Stimulated activated CD4-positive, alpha-beta T cell treated with anti-CD3 and anti-CD28 coated beads, Interleukin-1b, Interleukin-23, amount 100 ng/mL, for 1 hour (primary cell): ENCODE data around the gene PLXDC1.
A peak's percentile ranks its signal among the peaks of the same experiment; 100 is the strongest.
"Not testable (repeated sequence)": the region's sequence is repeated elsewhere in the genome, so short reads cannot be mapped to it uniquely, and the experiment has no call there.

ENCODE experiments used
- DNase-seq, 2 donors: peaks; one replicate each; pipeline ENCODE4 v3.0.0-alpha.2; 2020; ENCODE audit warnings: low read depth in 2 of 2

Gene PLXDC1

GRCh38 chr17:39155654-39156053 is 4.2 kb upstream of the PLXDC1 start:
- no peak for DNase-seq

- DNase-seq: peak; percentile 86 to 95
Observed at GRCh38 chr17:39153599-39154051, 2.2 kb upstream of the PLXDC1 start.

DNA sequence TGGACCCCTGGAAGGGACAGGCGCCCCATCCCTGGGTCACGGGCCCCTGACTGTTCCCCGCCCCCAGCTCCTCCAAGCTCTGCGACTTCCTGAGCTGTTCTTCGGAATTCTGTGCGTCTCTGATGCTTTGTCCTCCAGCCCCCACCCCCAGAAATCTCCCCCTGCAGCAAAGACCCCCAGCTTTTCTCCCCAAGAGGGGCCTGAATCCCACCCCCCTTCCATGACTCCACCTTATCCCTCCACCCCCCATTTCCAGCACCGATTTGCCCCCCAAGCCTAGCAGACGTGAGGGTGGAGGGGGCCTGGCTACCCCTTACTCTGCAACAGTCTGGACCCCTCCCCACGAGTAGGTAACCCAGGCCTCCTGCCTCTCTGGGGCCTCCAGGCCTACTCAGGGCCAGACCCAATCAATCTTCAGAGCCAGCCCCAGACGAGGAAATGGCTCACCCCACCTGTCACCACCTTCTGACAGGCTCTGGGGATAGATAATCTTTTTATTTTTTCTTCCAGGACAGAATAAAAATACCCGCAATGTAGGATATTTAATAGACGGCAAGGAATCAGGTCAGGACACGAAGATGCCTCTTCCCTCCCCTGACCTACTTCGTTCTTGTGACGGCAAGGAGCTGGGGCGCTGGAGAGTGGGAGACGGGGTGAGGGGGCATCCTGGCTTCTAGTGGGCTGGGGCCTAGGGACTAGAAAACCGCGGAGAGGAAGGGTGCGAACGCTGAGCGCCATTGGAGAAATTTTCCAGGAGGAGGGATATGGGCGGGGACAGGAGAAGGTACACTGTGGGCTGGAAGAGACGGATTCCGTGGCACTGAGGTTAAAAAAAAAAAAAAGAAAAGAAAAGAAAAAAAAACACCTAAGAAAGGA is 744 bp upstream of the PLXDC1 start:
- DNase-seq: no peak

DNA sequence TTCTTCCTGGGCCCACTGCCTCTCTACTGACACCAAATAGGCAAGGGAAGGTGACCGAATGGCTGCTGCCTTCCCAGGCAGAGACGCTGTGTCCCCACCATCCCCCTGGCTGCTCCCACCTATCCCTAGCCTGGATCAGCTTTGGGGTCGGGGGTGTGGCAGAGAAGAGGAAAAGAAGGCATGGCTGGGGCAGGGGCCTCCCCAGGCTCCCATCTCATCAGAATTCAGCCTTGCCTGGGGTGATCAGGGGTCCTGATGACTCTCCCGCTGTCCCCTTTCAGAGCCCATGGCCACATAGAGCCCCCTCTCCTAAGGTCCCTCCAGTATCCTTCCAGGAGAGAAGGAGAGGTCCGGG is 665 bp downstream of the PLXDC1 start:
- no peak for DNase-seq

- no peak for DNase-seq
Observed at GRCh38 chr17:39150104-39150634, 1.3 kb downstream of the PLXDC1 start.

GRCh38 chr17:39147221-39148185 is 3.9 kb downstream of the PLXDC1 start:
- DNase-seq: no peak

DNA sequence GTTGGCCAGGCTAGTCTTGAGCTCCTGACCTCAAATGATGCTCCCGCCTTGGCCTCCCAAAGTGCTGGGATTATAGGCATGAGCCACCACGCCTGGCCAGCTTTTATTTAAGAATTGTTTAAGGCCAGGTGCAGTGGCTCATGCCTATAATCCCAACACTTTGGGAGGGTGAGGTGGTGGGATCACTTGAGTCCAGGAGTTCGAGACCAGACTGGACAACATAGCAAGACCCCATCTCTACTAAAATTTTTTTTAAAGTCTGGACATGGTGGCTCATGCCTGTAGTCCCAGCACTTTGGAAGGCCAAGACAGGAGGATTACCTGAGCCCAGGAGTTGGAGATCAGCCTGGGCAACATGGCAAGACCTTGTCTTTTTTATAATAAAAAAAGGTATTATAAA is 5.2 kb downstream of the PLXDC1 start:
- no peak for DNase-seq

DNA sequence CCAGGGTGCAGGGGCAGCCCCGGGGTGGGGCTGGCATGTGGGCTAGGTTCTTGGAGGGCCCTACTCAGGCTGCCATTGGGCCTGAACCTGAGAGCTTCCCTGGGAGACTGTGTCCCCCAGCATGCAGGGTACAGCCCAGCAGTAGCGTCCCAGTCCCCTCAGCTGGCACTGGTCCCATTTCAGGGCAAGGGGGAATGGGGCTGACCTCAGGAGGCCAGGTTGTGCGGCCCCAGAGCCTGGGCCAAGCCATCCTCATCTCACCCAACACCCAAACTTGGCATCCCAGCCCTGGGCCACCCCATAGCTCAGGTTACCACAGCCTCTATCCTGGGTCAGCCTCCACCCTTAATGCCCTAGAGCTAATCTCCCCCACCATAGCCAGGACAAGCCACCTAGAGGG is 6.3 kb downstream of the PLXDC1 start:
- DNase-seq: no peak

GRCh38 chr17:39144416-39144840 is 7.0 kb downstream of the PLXDC1 start:
- no peak for DNase-seq

DNA sequence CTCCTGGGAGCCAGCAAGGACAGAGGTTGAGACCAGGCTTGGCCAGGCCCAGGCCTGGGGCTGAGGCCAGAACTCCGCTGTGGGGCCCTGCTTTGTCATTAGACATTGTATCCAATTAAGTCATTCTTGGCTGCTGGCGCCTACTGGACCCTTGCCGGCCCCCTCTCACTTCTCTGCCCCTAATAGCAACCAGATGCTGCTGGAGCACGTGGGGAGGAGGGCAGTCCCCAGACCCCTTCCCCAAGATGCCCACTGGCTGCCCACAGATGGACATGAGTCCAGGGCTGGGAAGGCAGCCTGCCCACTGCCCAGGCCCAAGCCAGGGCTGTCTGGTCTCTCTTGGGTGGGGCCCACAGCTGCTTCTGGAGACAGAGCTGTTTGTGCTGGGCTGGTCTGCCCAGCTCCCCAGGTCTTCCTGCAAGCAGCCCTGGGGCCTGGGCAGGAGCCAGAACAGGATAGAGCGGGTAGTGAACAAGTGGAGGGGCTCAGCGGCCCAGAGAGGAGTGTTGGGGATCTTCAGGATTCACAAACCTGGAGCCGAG is 7.8 kb downstream of the PLXDC1 start:
- DNase-seq: no peak

- no peak for DNase-seq
Observed at GRCh38 chr17:39141915-39142664, 9.3 kb downstream of the PLXDC1 start.

GRCh38 chr17:39141294-39141693 is 10.1 kb downstream of the PLXDC1 start:
- DNase-seq: no peak

- no peak for DNase-seq
Observed at GRCh38 chr17:39139561-39139960, 11.9 kb downstream of the PLXDC1 start.

DNA sequence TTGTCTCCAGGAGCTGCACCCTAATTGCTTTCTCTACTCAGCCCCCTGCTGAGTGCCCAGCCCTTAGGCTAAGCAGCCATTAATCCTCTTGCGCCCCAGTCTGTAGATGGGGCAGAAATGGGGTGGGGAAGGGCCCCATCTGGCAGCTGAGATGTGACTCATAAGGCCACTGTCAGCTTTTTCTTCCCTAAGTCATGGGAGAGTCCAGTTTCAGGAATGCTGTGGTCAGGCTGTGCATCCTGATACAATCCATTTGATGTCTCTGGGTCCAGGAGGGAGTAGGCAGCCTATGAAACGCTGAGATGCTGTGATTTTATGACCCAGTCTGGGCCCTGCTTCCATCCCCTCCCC is 12.3 kb downstream of the PLXDC1 start:
- DNase-seq: no peak

- DNase-seq: no peak
Observed at GRCh38 chr17:39138431-39139160, 12.8 kb downstream of the PLXDC1 start.

DNA sequence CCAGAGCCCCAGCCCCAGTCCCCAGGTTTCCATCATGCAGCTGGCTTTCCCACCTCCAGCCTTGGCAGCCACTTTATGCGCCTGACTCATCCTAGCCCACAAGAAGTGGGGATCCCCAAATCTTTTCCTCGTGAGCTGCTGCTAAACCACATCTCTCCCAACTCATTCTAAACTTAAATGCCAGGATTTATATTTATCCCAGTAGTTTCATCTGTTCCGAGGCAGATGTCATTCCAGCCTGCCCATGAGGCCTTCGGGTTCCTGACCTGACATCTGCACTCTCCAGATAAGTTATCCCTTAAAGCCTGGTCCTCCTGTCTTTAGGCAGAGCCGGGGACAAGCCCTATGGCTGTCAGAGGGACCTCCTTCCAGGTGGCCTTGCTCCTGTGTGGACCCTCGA is 16.6 kb downstream of the PLXDC1 start:
- no peak for DNase-seq

- DNase-seq: no peak
Observed at GRCh38 chr17:39132192-39132610, 19.2 kb downstream of the PLXDC1 start.

DNA sequence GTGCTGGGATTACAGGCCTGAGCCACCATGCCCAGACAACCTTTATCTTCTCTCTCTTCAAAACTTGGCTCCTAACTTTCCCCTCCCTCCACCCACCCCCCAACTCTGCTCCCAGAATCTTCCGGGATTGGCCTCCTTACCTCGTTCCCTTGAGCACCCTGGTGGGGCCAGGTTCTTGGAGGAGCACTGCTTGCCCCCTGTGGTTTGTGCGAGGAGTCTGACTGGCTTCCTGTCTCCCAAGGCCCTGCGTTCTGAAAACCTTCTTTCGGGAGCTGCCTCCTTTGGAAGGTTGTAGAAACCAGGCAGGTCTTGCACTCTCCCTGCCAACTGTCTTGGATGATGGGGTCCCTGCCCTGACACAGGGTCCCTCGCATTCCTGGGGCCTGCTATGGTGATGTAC is 19.8 kb downstream of the PLXDC1 start:
- DNase-seq: no peak

DNA sequence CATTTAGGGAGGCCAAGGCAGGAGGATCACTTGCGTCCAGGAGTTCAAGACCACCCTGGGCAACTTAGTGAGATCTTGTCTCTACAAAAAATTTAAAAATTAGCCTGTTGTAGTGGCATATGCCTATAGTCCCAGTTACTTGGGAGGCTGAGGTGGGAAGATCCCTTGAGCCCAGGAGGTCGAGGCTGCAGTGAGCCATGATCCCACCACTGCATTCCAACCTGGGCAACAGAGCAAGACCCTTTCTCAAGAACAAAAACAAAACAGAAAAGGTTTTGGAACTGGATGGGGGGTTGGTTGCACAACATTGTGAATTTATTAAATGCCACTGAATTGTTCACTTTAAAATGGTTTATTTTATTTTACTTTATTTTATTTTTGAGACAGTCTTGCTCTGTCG is 21.2 kb downstream of the PLXDC1 start:
- DNase-seq: no peak

GRCh38 chr17:39129544-39129943 is 21.9 kb downstream of the PLXDC1 start:
- DNase-seq: not testable (repeated sequence)

DNA sequence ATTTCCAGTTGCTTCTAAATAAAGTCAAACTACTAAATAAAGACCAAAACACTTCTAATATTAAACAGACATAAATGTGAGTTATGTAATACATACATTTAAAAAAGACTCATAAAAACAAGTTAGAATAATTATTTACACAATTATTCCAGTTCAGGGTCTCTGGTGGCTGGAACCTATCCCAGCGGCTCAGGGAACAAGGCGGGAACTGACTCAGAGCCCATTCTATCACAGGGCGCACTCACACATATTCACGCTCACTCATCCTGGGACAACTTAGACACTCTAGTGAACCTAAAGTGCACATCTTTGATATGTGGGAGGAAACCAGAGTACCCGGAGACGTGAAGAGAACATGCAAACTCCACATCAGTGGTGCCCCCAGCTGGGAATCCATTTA is 25.0 kb downstream of the PLXDC1 start:
- no peak for DNase-seq
